HG02588 (cell line): ENCODE data around the gene TXNDC15.
"Not testable (repeated sequence)": the region's sequence is repeated elsewhere in the genome, so short reads cannot be mapped to it uniquely, and the experiment has no call there.

Experiments used
- ATAC-seq: cut with Tn5 transposase; IDR thresholded peaks from one replicate; pipeline ENCODE4 v1.9.1; 2021; ENCODE audit warnings: mild to moderate bottlenecking, moderate library complexity; ENCODE audit not compliant: unreplicated experiment

The TXNDC15 gene

DNA sequence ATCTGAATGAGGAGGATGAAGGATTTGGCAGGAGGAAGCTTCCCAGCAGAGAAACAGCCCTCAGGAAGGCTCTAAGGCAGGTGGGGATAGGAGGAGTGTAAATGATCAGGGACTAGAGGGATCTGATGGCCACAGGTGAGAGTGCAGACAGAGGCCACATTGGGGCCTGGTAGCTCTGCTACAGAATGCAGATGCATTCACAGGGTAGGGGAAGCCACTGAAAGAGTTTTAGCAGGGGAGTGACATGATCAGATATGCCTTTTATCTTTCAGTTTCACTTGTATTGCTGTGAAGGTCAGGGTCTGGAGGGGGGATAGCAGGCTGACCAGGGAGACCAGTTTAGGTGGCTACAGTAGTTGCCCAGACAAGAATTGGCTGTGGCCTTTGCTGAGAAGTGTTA is 3.0 kb downstream of the TXNDC15 start:
- no peak for ATAC-seq

DNA sequence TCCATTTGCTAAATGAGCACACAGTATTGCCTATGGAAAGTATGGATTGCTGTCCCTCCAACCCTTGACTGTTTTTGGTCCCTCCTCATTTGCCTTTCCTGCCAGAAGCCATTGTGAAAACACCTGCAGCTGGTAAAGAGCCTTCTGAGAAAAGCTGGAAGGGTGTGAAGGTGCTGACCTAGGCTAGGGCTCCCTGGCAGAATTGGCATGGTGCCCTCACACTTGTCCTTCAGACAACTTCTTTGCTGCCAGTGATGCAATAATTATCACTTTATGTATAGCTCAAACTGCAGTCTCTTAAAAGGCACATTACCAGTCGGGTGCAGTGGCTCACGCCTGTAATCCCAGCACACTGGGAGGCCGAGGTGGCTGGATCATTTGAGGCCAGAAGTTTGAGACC is 4.2 kb downstream of the TXNDC15 start:
- no peak for ATAC-seq

GRCh38 chr5:134879456-134879855 is 5.3 kb downstream of the TXNDC15 start:
- no peak for ATAC-seq

- not testable (repeated sequence) for ATAC-seq
These were observed 6.8 kb downstream of the TXNDC15 start for GRCh38 chr5:134880937-134881336.

DNA sequence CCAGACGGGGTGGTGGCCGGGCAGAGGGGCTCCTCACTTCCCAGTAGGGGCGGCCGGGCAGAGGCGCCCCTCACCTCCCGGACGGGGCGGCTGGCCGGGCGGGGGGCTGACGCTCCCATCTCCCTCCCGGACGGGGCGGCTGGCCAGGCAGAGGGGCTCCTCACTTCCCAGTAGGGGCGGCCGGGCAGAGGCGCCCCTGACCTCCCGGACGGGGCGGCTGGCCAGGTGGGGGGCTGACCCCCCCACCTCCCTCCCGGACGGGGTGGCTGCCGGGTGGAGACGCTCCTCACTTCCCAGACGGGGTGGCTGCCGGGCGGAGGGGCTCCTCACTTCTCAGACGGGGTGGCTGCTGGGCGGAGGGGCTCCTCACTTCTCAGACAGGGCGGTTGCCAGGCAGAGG is 7.5 kb downstream of the TXNDC15 start:
- ATAC-seq: not testable (repeated sequence)

GRCh38 chr5:134887593-134888159 is 13.5 kb downstream of the TXNDC15 start:
- ATAC-seq: no peak

- no peak for ATAC-seq
These were observed 15.2 kb downstream of the TXNDC15 start for GRCh38 chr5:134889335-134889734.

GRCh38 chr5:134891473-134891872 is 17.3 kb downstream of the TXNDC15 start:
- no peak for ATAC-seq

GRCh38 chr5:134892282-134892681 is 18.1 kb downstream of the TXNDC15 start:
- no peak for ATAC-seq

GRCh38 chr5:134892926-134893325 is 18.8 kb downstream of the TXNDC15 start:
- ATAC-seq: no peak

DNA sequence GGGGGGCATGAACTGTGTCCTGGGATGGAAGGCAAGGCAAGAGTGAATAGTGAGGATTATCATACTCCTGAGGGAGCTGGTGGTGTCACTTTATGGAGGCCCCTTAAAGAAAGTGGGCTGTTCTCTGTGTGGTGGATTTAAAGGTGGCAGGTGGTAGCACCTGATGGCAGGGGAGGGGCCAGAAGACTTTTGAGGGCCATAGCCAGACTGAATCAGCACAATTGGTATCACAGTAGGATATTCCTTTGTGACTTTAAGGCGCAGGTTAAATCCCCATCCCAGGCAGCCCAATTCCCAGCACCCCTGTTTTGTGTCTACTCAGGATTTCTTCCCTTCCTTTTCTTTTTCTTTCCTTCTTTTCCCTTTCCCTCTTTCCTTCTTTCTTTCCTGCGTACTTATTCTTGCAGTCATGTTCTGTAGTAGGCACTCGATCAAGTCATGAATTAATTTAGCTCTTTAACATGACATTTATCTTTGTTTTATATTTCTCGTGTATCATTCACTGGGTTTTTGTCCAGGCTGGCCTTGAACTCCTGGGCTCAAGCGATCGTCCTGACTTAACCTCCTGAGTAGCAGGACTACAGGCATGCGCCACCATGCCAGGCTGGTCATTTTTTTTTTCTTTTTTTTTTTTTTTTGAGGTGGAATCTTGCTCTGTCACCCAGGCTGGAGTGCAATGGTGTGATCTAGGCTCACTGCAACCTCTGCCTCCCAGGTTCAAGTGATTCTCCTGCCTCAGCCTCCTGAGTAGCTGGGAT is 19.8 kb downstream of the TXNDC15 start:
- no peak for ATAC-seq

DNA sequence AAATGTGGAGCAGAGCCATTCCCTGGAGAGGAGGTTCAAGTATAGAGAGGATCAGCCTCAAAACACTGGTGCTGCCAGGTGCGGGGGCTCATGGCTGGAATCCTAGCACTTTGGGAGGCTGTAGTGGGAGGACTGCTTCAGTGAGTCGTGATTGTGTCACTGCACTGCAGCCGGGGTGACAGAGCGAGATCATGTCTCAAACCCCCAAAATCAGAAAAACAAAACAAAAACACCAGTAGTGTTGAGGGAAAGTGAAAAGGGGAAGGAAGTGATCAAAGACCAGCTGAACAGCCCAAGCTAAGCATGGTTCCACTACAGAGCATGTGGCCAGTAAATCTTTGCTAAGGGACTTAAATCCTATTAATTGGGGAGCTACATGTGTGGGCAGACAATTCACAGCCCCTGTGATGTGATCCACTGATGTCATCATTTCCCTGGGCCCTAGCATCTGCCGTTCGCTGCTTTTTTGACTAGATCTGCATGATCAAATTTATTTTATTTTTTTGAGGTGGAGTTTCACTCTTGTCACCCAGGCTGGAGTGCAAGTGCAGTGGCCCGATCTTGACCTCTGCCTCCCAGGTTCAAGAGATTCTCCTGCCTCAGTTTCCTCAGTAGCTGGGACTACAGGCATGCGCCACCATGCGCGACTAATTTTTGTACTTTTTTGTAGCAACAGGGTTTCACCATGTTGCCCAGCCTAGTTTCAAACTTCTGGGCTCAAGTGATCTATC is 28.1 kb downstream of the TXNDC15 start:
- ATAC-seq: peak; percentile 23

GRCh38 chr5:134904610-134905245 is 30.6 kb downstream of the TXNDC15 start, which contains the start of gene PCBD2:
Gene PCBD2, plus strand, starts transcription at chr5:134905131. Its CDS starts 9 bp downstream, at chr5:134905140.
- peak; percentile 79 for ATAC-seq

- ATAC-seq: peak; percentile 14
These were observed 31.2 kb downstream of the TXNDC15 start for GRCh38 chr5:134905246-134905996.

GRCh38 chr5:134906811-134907210 is 32.6 kb downstream of the TXNDC15 start:
- ATAC-seq: no peak

DNA sequence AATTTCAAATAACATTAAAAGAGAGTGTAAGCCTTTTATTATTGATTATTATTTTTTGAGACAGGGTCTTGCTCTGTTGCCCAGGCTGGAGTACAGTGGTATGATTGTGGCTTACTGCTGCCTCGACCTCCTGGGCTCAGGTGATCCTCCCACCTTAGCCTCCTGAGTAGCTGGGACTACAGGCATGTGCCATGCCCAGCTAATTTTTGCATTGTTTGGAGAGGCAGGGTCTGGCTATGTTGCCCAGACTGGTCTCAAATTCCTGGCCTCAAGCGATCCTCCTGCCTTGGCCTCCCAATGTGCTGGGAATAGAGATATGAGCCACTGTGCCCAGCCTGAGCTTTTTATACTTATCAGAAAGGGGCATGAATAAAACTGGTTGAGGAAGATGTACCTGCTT is 36.6 kb downstream of the TXNDC15 start:
- ATAC-seq: not testable (repeated sequence)

GRCh38 chr5:134911285-134912206 is 37.4 kb downstream of the TXNDC15 start:
- no peak for ATAC-seq

DNA sequence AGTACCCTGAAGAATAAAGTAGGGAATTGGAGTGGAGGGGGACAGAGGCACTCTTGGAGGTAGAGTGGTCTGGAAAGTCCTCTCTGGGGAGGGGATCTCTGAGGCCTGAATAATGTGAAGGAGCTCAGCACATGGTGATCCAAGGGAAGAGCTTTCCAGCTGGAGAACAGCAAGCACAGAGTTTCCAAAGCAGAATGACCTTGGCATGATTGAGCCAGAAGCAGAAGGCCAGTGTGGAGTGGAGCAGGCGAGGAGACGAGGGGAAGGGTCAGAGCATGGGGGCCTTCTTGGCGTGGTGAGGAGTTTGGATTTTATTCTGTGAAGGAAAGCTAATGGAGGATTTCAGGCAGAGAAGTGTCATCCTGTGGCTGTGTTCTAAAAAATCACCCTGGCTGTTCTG is 39.1 kb downstream of the TXNDC15 start:
- no peak for ATAC-seq

DNA sequence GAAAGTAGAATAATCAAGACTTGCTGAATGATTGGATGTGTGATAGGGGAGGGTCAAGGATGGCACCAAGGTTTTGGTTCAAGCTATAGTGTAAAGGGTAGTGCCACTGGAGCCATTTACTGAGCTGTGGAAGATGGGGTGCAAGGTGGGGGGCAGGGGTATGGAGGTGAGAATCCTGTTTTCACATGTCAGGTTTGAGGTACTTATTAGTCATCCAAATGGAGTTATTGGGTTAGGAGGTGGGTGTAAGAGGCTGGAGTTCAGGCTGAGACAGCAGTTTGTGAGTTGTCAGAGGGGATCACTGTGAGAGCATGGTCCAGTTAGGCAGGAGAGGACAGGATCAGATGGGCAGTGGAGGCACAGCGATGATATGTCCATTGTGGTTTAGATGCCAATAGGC is 39.6 kb downstream of the TXNDC15 start:
- ATAC-seq: no peak
